ENCODE results near the gene TGFBR3L.
"Not testable (repeated sequence)": the region's sequence is repeated elsewhere in the genome, so short reads cannot be mapped to it uniquely, and the experiment has no call there.

TGFBR3L gene

GRCh38 chr19:7944177-7944761 lies 29.6 kb downstream of the TGFBR3L start:
- H3K9me3 Mint-ChIP-seq, result no peaks in the 10 kb centered on the region
- H3K27ac Mint-ChIP-seq, result peak overlapping the region; percentile 94
- peak; percentile 90 for DNase-seq
- peaks cover 34% of the 10 kb centered on the region for H3K4me1 Mint-ChIP-seq
- CTCF ChIA-PET, result interaction anchor here (0.5 to 2.3 kb wide), 27 partner anchors 9 to 753 kb away, joined by 3 to 14 read pairs (median 4); partner anchors contain the start of genes MAP2K7 and SNAPC2
- peaks cover 8% of the 10 kb centered on the region for H3K36me3 Mint-ChIP-seq
- no peaks in the 10 kb centered on the region for H3K27me3 Mint-ChIP-seq
- peak overlapping the region; percentile 82 for H3K4me3 Mint-ChIP-seq

DNA sequence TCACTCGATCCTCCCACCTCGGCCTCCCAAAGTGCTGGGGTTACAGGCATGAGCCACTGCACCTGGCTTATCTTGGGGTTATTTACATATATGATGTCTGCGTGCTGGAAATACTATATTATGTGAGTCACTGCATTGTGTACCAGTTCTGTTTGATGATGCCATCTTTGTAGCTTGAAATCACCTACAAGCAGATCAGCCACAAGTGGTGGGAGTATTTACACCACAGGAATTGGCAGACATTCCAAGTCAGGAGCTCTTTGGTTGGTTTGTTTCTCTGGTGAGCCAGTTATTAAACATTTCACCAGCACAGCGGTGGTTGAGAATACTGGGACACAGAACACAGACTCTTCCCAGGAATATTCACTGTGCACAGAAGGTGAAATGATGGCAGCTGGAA lies 33.3 kb downstream of the TGFBR3L start:
- DNase-seq, result no peak

GRCh38 chr19:7953060-7953459 lies 38.4 kb downstream of the TGFBR3L start:
- H3K36me3 Mint-ChIP-seq, result peaks cover 3% of the 10 kb centered on the region
- H3K27me3 Mint-ChIP-seq, result no peaks in the 10 kb centered on the region
- no peak for DNase-seq
- CTCF ChIA-PET, result interaction anchor here (1.0 kb wide), 1 partner anchor 9 kb away, joined by 3 read pairs; no protein-coding TSS in a partner anchor
- H3K4me3 Mint-ChIP-seq, result no peak overlapping the region
- H3K4me1 Mint-ChIP-seq, result peaks cover 2% of the 10 kb centered on the region
- H3K27ac Mint-ChIP-seq, result no peak overlapping the region
- no peaks in the 10 kb centered on the region for H3K9me3 Mint-ChIP-seq

More for the DNA sequence above, 33.3 kb downstream of the TGFBR3L start:
- Mint-ChIP-seq H3K4me1 (peaks cover 15% of the 10 kb centered on the region), H3K36me3 (no peaks in the 10 kb centered on the region), H3K27me3 (no peaks in the 10 kb centered on the region), H3K4me3 (no peak overlapping the region), H3K27ac (no peak overlapping the region), H3K9me3 (no peaks in the 10 kb centered on the region)
- CTCF ChIA-PET, result interaction anchor here (0.8 kb wide), 1 partner anchor 22 kb away, joined by 4 read pairs; no protein-coding TSS in a partner anchor

DNA sequence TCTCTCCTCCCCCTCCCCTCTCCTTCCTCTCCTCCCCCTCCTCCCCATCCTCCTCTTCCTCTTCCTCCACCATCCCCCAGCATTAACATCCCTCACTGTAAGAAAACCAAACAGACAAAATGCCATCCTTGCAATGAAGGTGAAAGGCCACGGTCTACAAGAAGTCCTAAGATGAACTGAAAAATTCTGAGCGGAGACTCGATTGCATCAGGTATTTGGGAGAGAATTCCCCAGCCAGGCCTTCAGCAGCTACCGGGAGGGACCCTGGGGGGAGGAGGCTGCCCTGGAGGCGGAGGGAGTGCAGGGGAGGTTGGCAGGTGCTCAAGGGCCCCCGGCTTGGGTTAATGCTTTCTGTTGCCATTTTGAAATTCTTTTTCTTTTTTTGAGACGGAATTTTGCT lies 38.9 kb downstream of the TGFBR3L start:
- Mint-ChIP-seq H3K9me3 (no peaks in the 10 kb centered on the region), H3K27me3 (no peaks in the 10 kb centered on the region), H3K36me3 (peaks cover 3% of the 10 kb centered on the region), H3K4me3 (no peak overlapping the region), H3K4me1 (peaks cover 2% of the 10 kb centered on the region), H3K27ac (no peak overlapping the region)
- CTCF ChIA-PET, result interaction anchor here (1.0 kb wide), 1 partner anchor 9 kb away, joined by 3 read pairs; no protein-coding TSS in a partner anchor
- DNase-seq, result no peak

DNA sequence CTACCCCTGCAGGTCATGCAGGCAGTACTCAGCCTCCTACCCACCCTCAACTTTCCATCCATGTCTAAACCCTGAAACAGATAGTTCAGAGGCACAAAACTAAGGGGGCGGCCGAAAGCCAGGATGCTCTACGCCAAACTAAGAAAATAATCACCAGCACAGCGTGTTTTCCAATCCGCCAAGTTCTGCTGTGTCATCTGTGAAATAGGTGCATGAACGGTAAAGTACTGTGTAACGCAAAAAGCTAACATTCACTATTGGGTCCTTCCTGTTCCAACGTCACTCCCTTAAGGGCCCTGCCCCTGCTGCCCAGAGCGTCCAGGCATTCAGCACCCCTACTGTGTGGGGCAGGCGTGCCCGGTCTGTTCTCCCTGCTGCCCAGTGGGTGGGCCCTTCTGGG lies 41.1 kb downstream of the TGFBR3L start:
- no peaks in the 10 kb centered on the region for H3K27me3 Mint-ChIP-seq
- H3K9me3 Mint-ChIP-seq, result no peaks in the 10 kb centered on the region
- peaks cover 3% of the 10 kb centered on the region for H3K36me3 Mint-ChIP-seq
- peaks cover 2% of the 10 kb centered on the region for H3K4me1 Mint-ChIP-seq
- CTCF ChIA-PET, result no interaction called here
- no peak overlapping the region for H3K27ac Mint-ChIP-seq
- no peak for DNase-seq
- no peak overlapping the region for H3K4me3 Mint-ChIP-seq

GRCh38 chr19:7959211-7959610 lies 44.6 kb downstream of the TGFBR3L start:
- no peak for DNase-seq
- Mint-ChIP-seq H3K27me3 (no peaks in the 10 kb centered on the region), H3K4me1 (no peaks in the 10 kb centered on the region), H3K9me3 (no peaks in the 10 kb centered on the region), H3K4me3 (no peak overlapping the region), H3K36me3 (peaks cover 11% of the 10 kb centered on the region), H3K27ac (no peak overlapping the region)
- CTCF ChIA-PET, result interaction anchor here (1.1 to 1.5 kb wide), 2 partner anchors 10 to 15 kb away, joined by 3 to 8 read pairs; partner anchors contain the start of gene TIMM44

DNA sequence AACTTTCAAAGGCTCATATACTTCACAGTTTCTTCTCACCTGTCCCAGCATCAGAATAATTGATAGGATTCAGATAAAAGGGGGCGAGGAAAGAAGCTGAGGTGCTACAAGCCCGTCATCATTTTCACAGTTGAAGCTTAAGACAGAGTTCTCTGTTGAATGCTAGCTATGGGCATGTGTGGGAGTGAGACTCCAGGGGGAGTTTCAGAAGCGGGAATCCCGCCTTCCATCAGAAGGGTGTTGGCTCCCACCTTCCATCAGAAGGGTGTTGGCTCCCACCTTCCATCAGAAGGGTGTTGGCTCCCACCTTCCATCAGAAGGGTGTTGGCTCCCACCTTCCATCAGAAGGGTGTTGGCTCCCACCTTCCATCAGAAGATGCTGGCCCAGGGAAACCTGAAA lies 46.5 kb downstream of the TGFBR3L start:
- H3K9me3 Mint-ChIP-seq, H3K4me1 Mint-ChIP-seq, H3K27ac Mint-ChIP-seq, H3K27me3 Mint-ChIP-seq, H3K4me3 Mint-ChIP-seq, CTCF ChIA-PET, DNase-seq: not testable (repeated sequence)
- H3K36me3 Mint-ChIP-seq, result peaks cover 15% of the 10 kb centered on the region

DNA sequence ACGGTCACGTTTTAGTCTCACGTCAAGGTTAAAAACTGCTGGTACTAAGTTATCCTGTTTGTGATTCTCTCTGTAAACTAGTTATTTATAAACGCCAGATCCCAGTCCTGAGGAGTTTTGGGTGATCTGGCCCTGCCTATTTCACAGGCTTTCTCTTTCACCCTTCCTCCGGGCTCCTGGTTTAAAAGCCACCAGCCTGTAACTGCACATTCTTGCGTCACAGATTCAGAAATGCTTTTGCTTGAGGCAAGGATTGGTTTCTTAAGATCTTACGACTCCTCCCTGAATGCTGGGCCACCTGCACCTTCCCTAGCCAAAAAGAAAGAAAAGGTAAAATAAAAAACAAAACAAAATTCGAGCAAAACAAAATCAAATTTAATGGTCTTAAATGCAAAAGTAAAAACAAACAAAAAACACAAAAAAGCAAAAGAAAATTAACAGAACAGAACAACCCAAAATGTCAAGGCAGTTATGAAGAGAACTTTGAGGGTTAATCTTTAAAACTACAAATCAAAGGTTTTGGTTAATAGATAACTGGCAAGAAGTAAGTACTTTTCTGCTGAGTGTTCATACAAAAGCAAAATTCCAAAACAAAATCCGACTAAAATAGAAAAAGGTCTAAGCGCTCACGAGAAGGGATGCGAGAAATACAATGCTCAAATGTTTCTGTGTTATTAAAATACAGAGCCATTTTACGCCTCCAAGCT lies 47.4 kb downstream of the TGFBR3L start:
- Mint-ChIP-seq H3K36me3 (peaks cover 15% of the 10 kb centered on the region), H3K27me3 (no peaks in the 10 kb centered on the region), H3K9me3 (no peaks in the 10 kb centered on the region), H3K4me3 (no peak overlapping the region), H3K4me1 (no peaks in the 10 kb centered on the region), H3K27ac (no peak overlapping the region)
- CTCF ChIA-PET, result no interaction called here
- DNase-seq, result no peak

DNA sequence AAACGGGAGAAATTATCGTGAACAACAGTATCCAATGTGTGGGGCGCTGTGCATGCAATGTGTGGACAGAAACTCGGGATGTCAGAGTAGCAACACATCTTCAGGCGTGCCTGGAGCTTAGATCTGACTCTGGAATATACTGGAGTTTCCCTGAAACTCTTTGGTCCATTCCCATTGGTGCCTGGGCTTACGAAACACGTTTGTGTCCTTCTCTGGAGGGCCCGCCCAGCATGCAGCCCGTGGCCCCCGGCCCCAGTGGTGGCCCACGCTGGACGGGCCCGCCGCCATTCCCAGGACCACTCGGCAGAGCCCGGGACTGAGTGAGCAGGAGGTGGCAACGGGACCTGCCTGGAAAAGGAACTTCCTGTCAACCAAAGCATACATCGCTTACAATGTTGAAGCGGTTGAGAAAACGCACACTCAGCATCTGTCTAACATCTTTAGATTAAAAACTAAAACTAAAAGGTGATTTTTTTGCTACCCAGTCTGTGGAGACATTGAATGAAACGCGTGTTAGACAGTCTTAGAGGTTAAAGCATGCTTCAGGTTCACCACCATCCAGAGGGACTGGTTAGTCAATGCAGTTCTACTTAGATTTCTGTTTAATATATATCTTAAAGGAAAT lies 48.1 kb downstream of the TGFBR3L start:
- CTCF ChIA-PET, result no interaction called here
- H3K4me3 Mint-ChIP-seq, result no peak overlapping the region
- peaks cover 19% of the 10 kb centered on the region for H3K36me3 Mint-ChIP-seq
- H3K9me3 Mint-ChIP-seq, result no peaks in the 10 kb centered on the region
- H3K4me1 Mint-ChIP-seq, result no peaks in the 10 kb centered on the region
- no peak for DNase-seq
- H3K27me3 Mint-ChIP-seq, result no peaks in the 10 kb centered on the region
- H3K27ac Mint-ChIP-seq, result no peak overlapping the region

DNA sequence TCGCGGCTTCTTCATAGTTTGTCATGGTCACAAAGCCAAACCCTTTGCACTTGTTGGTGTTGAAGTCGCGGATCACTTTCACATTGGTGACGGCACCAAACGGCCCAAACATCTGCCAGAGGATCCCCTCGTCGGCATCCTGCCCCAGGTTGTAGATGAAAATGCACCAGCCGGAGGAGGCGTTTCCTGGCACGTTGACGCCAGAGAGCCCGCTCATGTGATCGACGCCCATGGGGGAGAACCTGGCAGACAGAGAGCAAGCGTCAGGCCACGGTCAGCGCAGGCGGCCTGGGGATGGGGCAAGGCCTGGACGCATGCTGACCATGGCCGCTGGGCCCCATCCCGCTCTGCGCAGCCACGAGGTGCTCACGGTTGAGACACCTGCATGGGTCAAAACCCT lies 48.9 kb downstream of the TGFBR3L start:
- Mint-ChIP-seq H3K4me1 (no peaks in the 10 kb centered on the region), H3K9me3 (no peaks in the 10 kb centered on the region), H3K4me3 (no peak overlapping the region), H3K36me3 (peaks cover 16% of the 10 kb centered on the region), H3K27ac (no peak overlapping the region), H3K27me3 (no peaks in the 10 kb centered on the region)
- CTCF ChIA-PET, result no interaction called here
- no peak for DNase-seq

DNA sequence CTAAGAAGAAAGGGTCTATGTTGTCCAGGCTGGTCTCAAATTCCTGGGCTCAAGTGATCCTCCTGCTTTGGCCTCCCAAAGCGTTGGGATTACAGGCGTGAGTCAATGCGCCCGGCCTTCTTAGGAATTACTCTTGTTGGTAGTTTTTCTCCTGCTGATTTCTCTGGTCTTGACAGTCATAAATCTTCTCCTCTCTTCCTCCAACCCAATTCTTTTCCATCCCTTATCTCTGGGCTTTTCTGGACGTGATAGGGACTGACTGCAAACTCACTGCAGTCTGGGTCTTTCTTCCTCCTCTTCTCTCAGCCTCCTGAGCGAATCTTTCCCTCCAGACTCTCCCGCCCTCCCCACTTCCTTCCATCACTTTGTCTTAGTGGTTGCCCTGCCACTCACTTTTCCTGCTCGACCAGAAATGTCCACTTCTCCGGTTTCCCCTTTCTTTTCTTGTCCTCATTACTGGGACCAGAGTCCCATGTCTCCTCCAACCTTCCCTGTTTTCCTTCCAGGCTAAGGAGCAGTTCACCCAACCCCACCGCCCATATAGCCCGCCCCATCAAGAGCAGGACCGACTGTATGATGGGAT lies 50.7 kb downstream of the TGFBR3L start:
- Mint-ChIP-seq H3K27ac (peak overlapping the region; percentile 11), H3K36me3 (peaks cover 18% of the 10 kb centered on the region), H3K9me3 (no peaks in the 10 kb centered on the region), H3K4me1 (no peaks in the 10 kb centered on the region), H3K27me3 (no peaks in the 10 kb centered on the region), H3K4me3 (no peak overlapping the region)
- CTCF ChIA-PET, result interaction anchor here (1.3 kb wide), 1 partner anchor 9 kb away, joined by 3 read pairs; no protein-coding TSS in a partner anchor
- DNase-seq, result no peak

- CTCF ChIA-PET, result no interaction called here
- Mint-ChIP-seq H3K36me3 (peaks cover 18% of the 10 kb centered on the region), H3K4me1 (no peaks in the 10 kb centered on the region), H3K27ac (no peak overlapping the region), H3K4me3 (no peak overlapping the region), H3K27me3 (no peaks in the 10 kb centered on the region), H3K9me3 (no peaks in the 10 kb centered on the region)
- no peak for DNase-seq
Observed at GRCh38 chr19:7965921-7966665, 51.5 kb downstream of the TGFBR3L start.

GRCh38 chr19:7968008-7968795 lies 53.6 kb downstream of the TGFBR3L start:
- H3K4me3 Mint-ChIP-seq, result no peak overlapping the region
- no peaks in the 10 kb centered on the region for H3K9me3 Mint-ChIP-seq
- peaks cover 13% of the 10 kb centered on the region for H3K36me3 Mint-ChIP-seq
- no peaks in the 10 kb centered on the region for H3K4me1 Mint-ChIP-seq
- CTCF ChIA-PET, result no interaction called here
- no peaks in the 10 kb centered on the region for H3K27me3 Mint-ChIP-seq
- H3K27ac Mint-ChIP-seq, result no peak overlapping the region
- DNase-seq, result no peak
